ENCODE data around the gene BST1.

- TF ChIP-seq CTCF (optimal IDR thresholded peaks at IDR 0.05 in 1 of 3, IDR thresholded peaks at IDR 0.05 in 1 of 3, conservative IDR thresholded peaks at IDR 0.05 in 1 of 3; ENCODE audit: extremely low read depth in 1 of 3, insufficient read depth in 2 of 3, low read length in 3 of 3) (peak; percentile 48 to 65 (median 65)), EZH2 (IDR thresholded peaks at IDR 0.05; ENCODE audit: low read length) (no peak)
These were observed 27.2 kb downstream of the BST1 start for GRCh38 chr4:15729910-15730533.
